Lower leg skin (tissue), 4 donors: ENCODE measurements around the gene NELL1. TPM values are rescaled to one million over a fixed set of nuclear protein-coding genes. Genes with fewer than 3 reads are reported as not detected.

ENCODE experiments used
- DNase-seq, 2 donors: peaks; one replicate each; pipeline ENCODE4 v3.0.0-alpha.2; 2019; ENCODE audit warnings: low spot score in 2 of 2
- H3K4me3 ChIP-seq: fragments of 200-600 bp; sonication (generic); 2 replicates; pipeline ENCODE4 v1.5.1; 2017; ENCODE audit warnings: mild to moderate bottlenecking, low read depth; ENCODE audit not compliant: poor library complexity, severe bottlenecking
- POLR2A ChIP-seq, 2 donors: fragments of 450-650 bp; IDR thresholded peaks; one replicate each; pipeline ENCODE4 v1.6.1; 2016 to 2017; ENCODE audit warnings: antibody characterized with exemption in 2 of 2, mild to moderate bottlenecking in 1 of 2, moderate library complexity in 1 of 2
- WGBS, 2 donors: methylation state at CpG; one replicate each; pipeline ENCODE4 v1.1.5; 2018; 5-methylcytosine and 5-hydroxymethylcytosine counted together
- intact Hi-C: fragments of 100-400 bp; cut with DNase I; formaldehyde crosslinking; loops from one replicate; pipeline ENCODE4 v1.15.0; 2023; ENCODE audit warnings: low total_unique reads
- total RNA-seq, 4 donors: library from RNA; depleted of rRNA; stranded (reverse); fragments of >200 nt; gene quantifications; one replicate each; pipeline ENCODE4 v1.1.0, GENCODE V29; 2016
- TF ChIP-seq, protein P1 (sequence below), 3 donors: fragments of 450-650 bp; IDR thresholded peaks; one replicate each; pipeline ENCODE4 v1.5.1; 2016; ENCODE audit warnings: antibody characterized with exemption in 3 of 3, mild to moderate bottlenecking in 3 of 3, moderate library complexity in 2 of 3

NELL1 gene
- total RNA-seq, 4 donors from 2014 or later: 0.12 to 0.29 (median 0.14) TPM

DNA sequence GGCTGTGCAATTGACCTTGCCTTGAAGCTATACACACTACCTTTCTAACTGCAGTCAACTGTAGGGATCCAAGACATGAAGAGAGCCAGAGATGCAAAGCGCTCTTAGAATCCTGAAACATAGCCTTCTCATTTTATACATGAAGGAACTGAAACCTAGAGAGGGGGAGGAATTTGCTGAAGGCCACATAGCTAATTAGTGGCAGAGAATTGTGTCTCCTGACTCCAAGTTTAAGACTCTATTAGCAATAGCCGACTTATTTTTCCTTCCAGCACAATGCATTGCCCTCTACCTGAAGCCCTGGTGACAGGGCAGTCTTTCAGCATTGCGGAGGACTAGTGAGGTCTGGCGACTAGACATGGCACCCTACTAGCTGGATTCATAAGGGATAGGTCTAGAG lies 796.5 kb downstream of the NELL1 start:
- no peak overlapping the region for H3K4me3 ChIP-seq
- no peak for TF ChIP-seq POLR2A (IDR thresholded peaks at IDR 0.05)
- TF ChIP-seq, protein P1, sequence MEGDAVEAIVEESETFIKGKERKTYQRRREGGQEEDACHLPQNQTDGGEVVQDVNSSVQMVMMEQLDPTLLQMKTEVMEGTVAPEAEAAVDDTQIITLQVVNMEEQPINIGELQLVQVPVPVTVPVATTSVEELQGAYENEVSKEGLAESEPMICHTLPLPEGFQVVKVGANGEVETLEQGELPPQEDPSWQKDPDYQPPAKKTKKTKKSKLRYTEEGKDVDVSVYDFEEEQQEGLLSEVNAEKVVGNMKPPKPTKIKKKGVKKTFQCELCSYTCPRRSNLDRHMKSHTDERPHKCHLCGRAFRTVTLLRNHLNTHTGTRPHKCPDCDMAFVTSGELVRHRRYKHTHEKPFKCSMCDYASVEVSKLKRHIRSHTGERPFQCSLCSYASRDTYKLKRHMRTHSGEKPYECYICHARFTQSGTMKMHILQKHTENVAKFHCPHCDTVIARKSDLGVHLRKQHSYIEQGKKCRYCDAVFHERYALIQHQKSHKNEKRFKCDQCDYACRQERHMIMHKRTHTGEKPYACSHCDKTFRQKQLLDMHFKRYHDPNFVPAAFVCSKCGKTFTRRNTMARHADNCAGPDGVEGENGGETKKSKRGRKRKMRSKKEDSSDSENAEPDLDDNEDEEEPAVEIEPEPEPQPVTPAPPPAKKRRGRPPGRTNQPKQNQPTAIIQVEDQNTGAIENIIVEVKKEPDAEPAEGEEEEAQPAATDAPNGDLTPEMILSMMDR (IDR thresholded peaks at IDR 0.05): no peak
- WGBS, 2 donors: 89 to 90% methylated on average over 4 of the region's 4 CpGs
- no peak for DNase-seq
- intact Hi-C loops: no loop called here

DNA sequence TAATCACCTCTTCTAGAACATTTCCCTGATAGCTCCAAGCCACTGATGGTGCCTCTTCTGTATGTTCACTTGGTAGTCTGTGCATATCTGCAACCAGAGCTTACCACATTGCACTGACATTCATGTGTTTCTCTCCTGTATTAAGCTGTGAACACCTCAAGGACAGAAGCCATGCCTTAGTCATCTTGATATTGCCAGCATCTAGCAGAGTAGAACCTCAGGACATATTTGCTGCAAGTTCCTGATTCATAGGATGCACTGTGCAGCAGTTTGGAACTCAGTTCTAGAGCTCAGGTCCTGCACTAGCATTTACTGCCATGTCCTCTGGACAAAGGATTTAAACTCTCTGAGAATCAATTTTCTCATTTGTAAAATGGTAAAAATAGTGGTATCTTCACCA lies 801.1 kb downstream of the NELL1 start:
- no peak overlapping the region for H3K4me3 ChIP-seq
- intact Hi-C loops: no loop called here
- TF ChIP-seq, protein P1 (IDR thresholded peaks at IDR 0.05): no peak
- TF ChIP-seq POLR2A (IDR thresholded peaks at IDR 0.05): no peak
- no peak for DNase-seq

DNA sequence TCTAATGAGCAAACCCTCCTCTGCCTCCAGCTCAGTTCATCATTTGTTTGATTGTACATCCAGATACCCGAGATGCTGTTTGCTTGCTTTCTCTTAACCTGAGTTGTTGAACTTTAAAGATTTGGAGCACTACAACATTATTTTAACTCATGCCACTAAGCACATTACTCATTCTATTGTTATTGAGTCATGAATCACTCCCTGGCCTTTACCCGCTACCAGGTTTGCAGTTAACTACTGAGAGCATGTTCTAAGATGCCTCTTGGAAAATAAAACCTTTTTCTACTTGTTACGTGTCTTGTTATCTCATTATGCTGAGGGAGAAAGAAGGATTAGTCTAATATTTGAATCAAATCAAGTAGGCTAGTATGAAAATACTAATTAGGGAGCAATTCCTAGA lies 802.9 kb downstream of the NELL1 start:
- DNase-seq: no peak
- no peak overlapping the region for H3K4me3 ChIP-seq
- 35 to 50% methylated on average over 3 of the region's 3 CpGs for WGBS, 2 donors
- TF ChIP-seq, protein P1 (IDR thresholded peaks at IDR 0.05): no peak
- no peak for TF ChIP-seq POLR2A (IDR thresholded peaks at IDR 0.05)
- intact Hi-C loops: no loop called here

DNA sequence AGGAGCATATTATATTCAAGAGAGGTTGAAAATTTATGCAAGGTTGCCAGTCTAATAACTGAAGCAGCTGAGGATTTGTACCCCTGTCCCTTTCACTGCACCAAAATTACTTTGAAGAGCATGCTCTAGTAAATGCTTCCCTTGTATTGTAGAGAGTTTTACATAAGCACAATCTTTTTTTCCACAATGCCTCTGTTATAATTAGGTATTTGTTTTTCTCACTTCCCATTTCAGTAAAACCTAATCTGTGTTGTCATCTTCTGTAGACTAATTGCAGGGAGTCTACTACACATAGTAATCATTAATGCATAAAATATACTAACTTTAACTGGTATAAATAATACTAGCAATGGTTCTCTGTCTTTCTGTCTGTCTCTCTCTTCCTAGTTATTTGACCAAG lies 805.1 kb downstream of the NELL1 start:
- no peak for DNase-seq
- no peak overlapping the region for H3K4me3 ChIP-seq
- intact Hi-C loops: no loop called here
- TF ChIP-seq POLR2A (IDR thresholded peaks at IDR 0.05): no peak
- TF ChIP-seq, protein P1 (IDR thresholded peaks at IDR 0.05): no peak

DNA sequence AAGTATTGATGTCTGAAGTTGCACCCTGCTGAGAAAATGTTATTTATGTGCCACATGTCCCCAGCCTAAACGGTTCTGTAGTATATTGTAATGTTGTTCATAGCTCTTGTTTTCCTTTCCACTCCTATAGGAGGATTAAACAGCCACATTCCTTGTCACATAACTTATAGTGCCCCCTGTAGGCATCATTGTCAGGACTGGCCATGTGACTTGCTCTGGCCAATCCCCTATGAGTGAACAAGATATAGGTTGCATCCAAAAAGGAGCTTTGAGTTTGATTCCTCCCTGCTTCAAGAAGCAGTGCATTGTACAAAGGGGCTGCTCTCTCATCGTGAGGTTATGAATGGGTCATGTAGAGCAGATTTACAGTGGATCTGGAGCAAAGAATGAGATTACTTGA lies 805.9 kb downstream of the NELL1 start:
- 72% methylated on average over 2 of the region's 2 CpGs for WGBS, 2 donors
- intact Hi-C loops: no loop called here

DNA sequence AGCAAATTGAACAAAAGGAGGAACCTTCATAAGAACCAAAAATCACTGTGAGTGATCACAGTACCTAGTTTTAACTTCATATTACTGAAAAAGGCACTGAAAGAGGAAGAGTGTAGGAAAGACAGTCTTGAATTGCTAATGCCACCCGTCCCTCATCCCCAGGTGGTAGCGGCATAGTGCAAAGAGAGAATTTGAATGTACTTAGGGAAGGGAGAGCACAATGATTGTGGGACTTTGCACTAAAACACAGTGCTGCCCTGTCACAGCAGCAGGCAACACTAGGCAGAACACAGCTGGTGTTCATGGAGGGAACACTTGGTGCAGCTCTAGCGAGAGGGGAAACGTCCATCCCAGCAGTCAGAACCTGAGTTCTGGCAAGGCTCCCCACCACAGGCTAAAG lies 807.2 kb downstream of the NELL1 start:
- WGBS, 2 donors: 81 to 85% methylated on average over 4 of the region's 4 CpGs
- intact Hi-C loops: no loop called here
- H3K4me3 ChIP-seq: no peak overlapping the region
- DNase-seq: no peak
- TF ChIP-seq, protein P1 (IDR thresholded peaks at IDR 0.05): no peak
- no peak for TF ChIP-seq POLR2A (IDR thresholded peaks at IDR 0.05)

More for the DNA sequence above, 805.9 kb downstream of the NELL1 start:
- no peak for DNase-seq
- H3K4me3 ChIP-seq: no peak overlapping the region
- no peak for TF ChIP-seq POLR2A (IDR thresholded peaks at IDR 0.05)
- TF ChIP-seq, protein P1 (IDR thresholded peaks at IDR 0.05): no peak
